A549 (cell line): ENCODE results near the gene SYT5. TPM values are rescaled to one million over a fixed set of nuclear protein-coding genes. Genes with fewer than 3 reads are reported as not detected.

Experiments
- ATAC-seq, 2 experiments: fragments of 200-7000 bp in 1 of 2; fragments of >200 bp in 1 of 2; cut with Nextera tagmentation in 1 of 2; cut with Tn5 transposase in 1 of 2; 3 replicates each; pipeline versions ENCODE4 v1.8.0 to v1.9.1; 2018 to 2020; ENCODE audit warnings: mild to moderate bottlenecking in 1 of 2, moderate library complexity in 1 of 2
- CTCF ChIA-PET: fragments of 300-600 bp; sonication (Branson Sonifier 250); formaldehyde crosslinking; extraction: SDS; loops from one replicate; lab custom pipeline; 2021; ENCODE audit warnings: antibody characterized with exemption, inconsistent platforms; lab: Yijun Ruan, JAX
- POLR2A ChIA-PET: fragments of 350-600 bp; formaldehyde crosslinking; extraction: SDS; loops from one replicate; lab custom pipeline; 2021; ENCODE audit warnings: antibody characterized with exemption, inconsistent platforms; lab: Yijun Ruan, JAX
- DNase-seq, 2 experiments: peaks; one replicate each; pipeline versions ENCODE4 v3.0.0 to v3.0.0-alpha.2; 2011 to 2016; ENCODE audit warnings: low read depth in 1 of 2, low spot score in 1 of 2
- FAIRE-seq: peaks from 2 replicates; lab custom pipeline; 2011; peaks lifted over from hg19 to GRCh38; lab: Jason Lieb, UNC
- H3K27ac ChIP-seq, 2 experiments: fragments of >200 bp; sonication (Bioruptor Twin); formaldehyde crosslinking; 3 replicates each; pipeline ENCODE4 v1.5.1; 2016 to 2017
- H3K4me1 ChIP-seq: fragments of >200 bp; sonication (Bioruptor Twin); formaldehyde crosslinking; 3 replicates; pipeline ENCODE4 v1.6.1; 2016
- H3K4me2 ChIP-seq: fragments of >200 bp; sonication (Bioruptor Twin); formaldehyde crosslinking; 3 replicates; pipeline ENCODE4 v1.6.1; 2016
- H3K4me3 ChIP-seq: fragments of >200 bp; sonication (Bioruptor Twin); formaldehyde crosslinking; 3 replicates; pipeline ENCODE4 v1.5.1; 2016
- H3K9me3 ChIP-seq: fragments of >200 bp; sonication (Bioruptor Twin); formaldehyde crosslinking; 3 replicates; pipeline ENCODE4 v1.6.1; 2016
- FOSL2 ChIP-seq, 2 experiments: fragments of 450-650 bp in 1 of 2; fragments of >200 bp in 1 of 2; sonication (Bioruptor Twin) in 1 of 2; formaldehyde crosslinking; IDR thresholded peaks; 2 replicates each; pipeline versions ENCODE4 v1.5.0 to v1.6.1; 2016 to 2020; ENCODE audit warnings: mild to moderate bottlenecking in 1 of 2, moderate library complexity in 1 of 2
- HDAC2 ChIP-seq: fragments of 200-600 bp; sonication (generic); IDR thresholded peaks from 2 replicates; pipeline ENCODE4 v1.6.1; 2016
- JUNB ChIP-seq: fragments of >200 bp; sonication (Bioruptor Twin); formaldehyde crosslinking; IDR thresholded peaks from 2 replicates; pipeline ENCODE4 v1.6.1; 2016
- PHF8 ChIP-seq: fragments of 200-600 bp; sonication (generic); IDR thresholded peaks from 2 replicates; pipeline ENCODE4 v1.6.1; 2016; ENCODE audit warnings: low read depth, mild to moderate bottlenecking, antibody characterized with exemption, moderate library complexity, borderline replicate concordance
- RAD21 ChIP-seq, 2 experiments: fragments of >200 bp in 1 of 2; sonication (Bioruptor Twin) in 1 of 2; formaldehyde crosslinking in 1 of 2; IDR thresholded peaks in 1 of 2; conservative IDR thresholded peaks in 1 of 2; 2 replicates in 1 of 2; 3 replicates in 1 of 2; pipeline ENCODE4 v1.6.1; 2012 to 2018; ENCODE audit warnings: inconsistent platforms in 1 of 2
- RFX5 ChIP-seq: fragments of 450-650 bp; IDR thresholded peaks from 2 replicates; pipeline ENCODE4 v1.7.1; 2014; ENCODE audit warnings: antibody characterized with exemption, mild to moderate bottlenecking, moderate library complexity
- ZNF302 ChIP-seq: fragments of 250-450 bp; sonication (Bioruptor Pico); IDR thresholded peaks from 2 replicates; pipeline ENCODE4 v1.9.0; 2021; ENCODE audit warnings: inconsistent platforms, mild to moderate bottlenecking, moderate library complexity
- WGBS: methylation state at CpG from one replicate; pipeline ENCODE4 v1.1.6; 2017; ENCODE audit errors: missing lambda C conversion rate; 5-methylcytosine and 5-hydroxymethylcytosine counted together
- polyA plus RNA-seq, 4 experiments: library from polyadenylated mRNA; depleted of rRNA in 3 of 4; stranded (reverse); fragments of >200 nt; fragmentation: RNase III in 1 of 4; extraction: RNeasy Plus Mini Kit Qiagen cat#74134 plus additional on column Dnase treatment in 1 of 4; gene quantifications; 2 replicates in 3 of 4; 3 replicates in 1 of 4; pipeline ENCODE4 v1.2.3, GENCODE V29; 2011 to 2017
- TF ChIP-seq, protein P1 (sequence below): IDR thresholded peaks from 2 replicates; pipeline ENCODE4 v1.6.1; 2012; ENCODE audit warnings: low read depth, borderline replicate concordance
- TF ChIP-seq, protein P2 (sequence below): fragments of 450-650 bp; IDR thresholded peaks from 2 replicates; pipeline ENCODE4 v1.6.1; 2014; ENCODE audit warnings: antibody characterized with exemption
- TF ChIP-seq, protein P3 (sequence below): fragments of >200 bp; sonication (Bioruptor Twin); formaldehyde crosslinking; IDR thresholded peaks from 3 replicates; pipeline ENCODE4 v1.6.1; 2016

Gene SYT5
- polyA plus RNA-seq, 2 of the 4 experiments (the other 2 are of a cell fraction), result 0.23 to 0.65 TPM

DNA sequence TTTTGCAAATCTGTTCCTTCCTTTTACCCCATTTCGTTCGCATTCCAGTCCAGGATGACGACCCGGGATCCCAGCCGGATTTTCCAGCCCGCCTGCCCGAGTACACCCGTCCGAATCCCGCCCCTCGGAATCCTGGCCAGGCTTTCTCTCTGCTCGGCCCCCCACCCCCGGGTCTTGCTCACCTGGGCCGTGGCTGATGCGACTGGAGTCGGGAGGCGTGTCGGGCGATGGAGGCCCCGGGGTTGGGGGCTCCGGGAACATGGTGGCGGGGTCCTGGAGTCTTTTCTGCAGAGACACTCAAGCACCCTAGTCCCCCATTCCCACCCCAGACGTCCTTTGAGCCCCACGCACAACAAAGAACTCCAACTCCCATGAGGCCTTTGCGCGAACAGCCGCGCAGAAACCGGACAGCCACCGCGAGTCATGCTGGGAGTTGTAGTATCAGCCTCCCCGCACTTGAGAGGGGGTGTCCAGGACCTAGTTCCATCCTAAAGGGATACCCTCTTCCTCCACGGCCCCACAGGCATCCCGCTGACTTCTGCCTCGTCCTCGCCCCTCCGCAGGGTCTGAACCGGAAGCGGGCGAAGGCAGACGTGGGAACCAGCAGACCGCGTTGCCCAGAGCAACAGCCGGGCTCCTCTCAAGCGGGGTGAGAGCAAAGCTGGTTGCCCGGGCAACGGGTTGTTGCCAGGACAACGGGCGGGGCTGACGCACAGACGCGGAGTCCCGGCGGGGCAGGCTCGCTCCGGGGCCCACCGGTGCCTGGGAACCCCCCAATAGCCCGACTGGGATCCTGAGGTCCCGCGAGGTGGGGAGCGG, 1.1 kb downstream of the SYT5 start:
- 9% methylated on average over 51 of the region's 61 CpGs for WGBS
- Histone ChIP-seq H3K4me3 (peak overlapping the region; percentile 26), H3K27ac (no peak overlapping the region; a peak in 1 of 6 replicates), H3K4me2 (peak overlapping the region; percentile 75), H3K4me1 (peaks cover 17% of the 10 kb centered on the region), H3K9me3 (no peaks in the 10 kb centered on the region)
- DNase-seq (peak; percentile 91), FAIRE-seq (no peak), ATAC-seq (peak; percentile 74 to 80)
- TF ChIP-seq FOSL2 (IDR thresholded peaks at IDR 0.05) (no peak), FOSL2 (CRISPR knock-in tag; IDR thresholded peaks at IDR 0.05) (peak; percentile 12; the same call in 1 of the 2 replicates), HDAC2 (no peak), ZNF302 (CRISPR knock-in tag) (no peak), RFX5 (peak; percentile 32; the same call in 1 of the 2 replicates)
- TF ChIP-seq, protein P1, sequence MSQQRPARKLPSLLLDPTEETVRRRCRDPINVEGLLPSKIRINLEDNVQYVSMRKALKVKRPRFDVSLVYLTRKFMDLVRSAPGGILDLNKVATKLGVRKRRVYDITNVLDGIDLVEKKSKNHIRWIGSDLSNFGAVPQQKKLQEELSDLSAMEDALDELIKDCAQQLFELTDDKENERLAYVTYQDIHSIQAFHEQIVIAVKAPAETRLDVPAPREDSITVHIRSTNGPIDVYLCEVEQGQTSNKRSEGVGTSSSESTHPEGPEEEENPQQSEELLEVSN, result 0 out of 2 replicates have a peak, but pooled peaks have one; percentile 31
- ChIA-PET POLR2A (interaction anchor here (1.0 to 1.8 kb wide), 3 partner anchors 10 to 228 kb away, joined by 3 to 7 read pairs (median 5); partner anchors contain the start of genes PPP6R1 and UBE2S), CTCF (interaction anchor here (1.0 to 10.0 kb wide), 8 partner anchors 10 to 452 kb away, joined by 3 to 64 read pairs (median 3); partner anchors contain the start of genes DNAAF3 and TMEM238)

DNA sequence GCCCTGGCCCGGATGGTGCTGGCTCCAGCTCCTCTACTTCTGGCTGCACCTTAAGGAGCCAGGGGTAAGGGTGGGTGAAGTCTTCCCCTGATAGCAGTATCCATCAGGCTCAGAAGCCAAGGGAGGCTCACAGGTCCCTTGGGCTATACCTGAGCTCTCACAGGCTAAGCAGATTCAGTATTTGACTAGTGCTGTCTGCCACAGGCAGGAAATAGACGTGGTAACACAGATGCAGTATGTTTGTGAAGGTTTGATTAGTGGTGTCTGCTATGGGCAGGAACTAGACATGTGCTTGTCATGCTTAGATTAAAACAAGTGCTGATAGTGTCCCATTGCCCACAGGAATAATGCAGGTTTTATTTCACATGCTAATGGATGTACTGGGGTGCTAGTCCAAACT, 4.0 kb downstream of the SYT5 start:
- TF ChIP-seq RAD21 (conservative IDR thresholded peaks at IDR 0.05 in 1 of 2, IDR thresholded peaks at IDR 0.05 in 1 of 2) (0 out of 5 replicates have a peak, but pooled peaks of 1 of the 2 experiments have one; percentile 10), JUNB (no peak)
- CTCF ChIA-PET, result interaction anchor here (0.8 to 10.0 kb wide), 7 partner anchors 10 to 328 kb away, joined by 3 to 64 read pairs (median 5); partner anchors contain the start of gene DNAAF3
- ATAC-seq (no peak), DNase-seq (peak in 1 of 2 experiments; percentile 53), FAIRE-seq (no peak)
- Histone ChIP-seq H3K4me2 (no peak overlapping the region), H3K4me3 (no peak overlapping the region), H3K27ac (no peak overlapping the region), H3K9me3 (no peaks in the 10 kb centered on the region), H3K4me1 (peaks cover 25% of the 10 kb centered on the region)
- WGBS, result 8% methylated on average over 2 of the region's 2 CpGs
- POLR2A ChIA-PET, result interaction anchor here (0.9 to 1.7 kb wide), 2 partner anchors 83 to 207 kb away, joined by 3 to 4 read pairs; partner anchors contain the start of gene PPP6R1

DNA sequence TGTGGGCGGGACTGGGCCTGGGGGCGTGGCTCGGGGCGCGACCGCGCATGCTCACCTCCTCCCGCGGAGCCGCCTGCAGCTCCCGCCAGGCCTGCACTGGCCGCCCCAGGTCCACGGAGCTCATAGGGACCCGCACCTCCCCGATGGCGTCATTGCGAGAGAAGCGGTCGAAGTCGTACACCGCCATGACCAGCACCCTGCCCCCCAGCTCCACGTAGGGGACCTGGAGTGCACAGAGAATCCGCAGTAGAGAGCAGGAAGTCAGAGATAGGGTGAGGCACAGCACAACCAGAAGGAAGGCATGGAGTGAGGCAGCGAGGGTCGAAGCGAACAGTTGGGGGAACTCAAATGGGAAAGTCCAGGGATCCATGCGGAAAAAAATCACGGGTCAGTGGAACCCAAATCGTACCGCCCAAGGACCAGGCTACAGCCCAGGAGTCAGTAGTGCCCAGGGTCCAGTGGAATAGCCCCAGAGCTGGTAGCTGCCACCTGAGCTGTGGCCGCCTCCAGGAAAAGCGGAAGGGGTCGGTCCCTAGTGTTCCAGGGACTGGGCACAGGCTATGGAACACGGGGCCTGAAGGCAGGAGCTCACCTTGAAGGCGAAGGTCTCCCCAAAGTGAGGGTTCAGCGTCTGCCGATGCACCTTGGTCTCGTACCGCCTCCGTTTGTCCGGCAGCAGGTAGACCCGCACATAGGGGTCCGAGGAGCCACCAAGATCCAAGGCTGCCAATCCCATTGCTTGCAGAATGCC, 4.8 kb downstream of the SYT5 start:
- ChIA-PET POLR2A (interaction anchor here (0.9 to 1.7 kb wide), 3 partner anchors 18 to 208 kb away, joined by 3 to 4 read pairs (median 3); partner anchors contain the start of gene PPP6R1), CTCF (interaction anchor here (0.8 to 10.0 kb wide), 11 partner anchors 8 to 329 kb away, joined by 3 to 64 read pairs (median 5); partner anchors contain the start of gene DNAAF3)
- Histone ChIP-seq H3K27ac (no peak overlapping the region), H3K4me3 (no peak overlapping the region), H3K4me2 (no peak overlapping the region), H3K9me3 (no peaks in the 10 kb centered on the region), H3K4me1 (peaks cover 25% of the 10 kb centered on the region)
- WGBS, result 70% methylated on average over 42 of the region's 43 CpGs
- TF ChIP-seq, protein P2, sequence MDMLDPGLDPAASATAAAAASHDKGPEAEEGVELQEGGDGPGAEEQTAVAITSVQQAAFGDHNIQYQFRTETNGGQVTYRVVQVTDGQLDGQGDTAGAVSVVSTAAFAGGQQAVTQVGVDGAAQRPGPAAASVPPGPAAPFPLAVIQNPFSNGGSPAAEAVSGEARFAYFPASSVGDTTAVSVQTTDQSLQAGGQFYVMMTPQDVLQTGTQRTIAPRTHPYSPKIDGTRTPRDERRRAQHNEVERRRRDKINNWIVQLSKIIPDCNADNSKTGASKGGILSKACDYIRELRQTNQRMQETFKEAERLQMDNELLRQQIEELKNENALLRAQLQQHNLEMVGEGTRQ, result no peak
- TF ChIP-seq, protein P3, sequence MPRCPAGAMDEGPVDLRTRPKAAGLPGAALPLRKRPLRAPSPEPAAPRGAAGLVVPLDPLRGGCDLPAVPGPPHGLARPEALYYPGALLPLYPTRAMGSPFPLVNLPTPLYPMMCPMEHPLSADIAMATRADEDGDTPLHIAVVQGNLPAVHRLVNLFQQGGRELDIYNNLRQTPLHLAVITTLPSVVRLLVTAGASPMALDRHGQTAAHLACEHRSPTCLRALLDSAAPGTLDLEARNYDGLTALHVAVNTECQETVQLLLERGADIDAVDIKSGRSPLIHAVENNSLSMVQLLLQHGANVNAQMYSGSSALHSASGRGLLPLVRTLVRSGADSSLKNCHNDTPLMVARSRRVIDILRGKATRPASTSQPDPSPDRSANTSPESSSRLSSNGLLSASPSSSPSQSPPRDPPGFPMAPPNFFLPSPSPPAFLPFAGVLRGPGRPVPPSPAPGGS, result no peak
- TF ChIP-seq PHF8, result no peak
- ATAC-seq (no peak), FAIRE-seq (no peak), DNase-seq (no peak)
